NCI-H1092 treated with DMSO at 0.1 percent for 48 hours (cell line): ENCODE results near the gene TMEM248.
"Not testable (repeated sequence)": the region's sequence is repeated elsewhere in the genome, so short reads cannot be mapped to it uniquely, and the experiment has no call there.

Experiments used
- DNase-seq: peaks from one replicate; lab custom pipeline; 2025; lab: John Stamatoyannopoulos, UW

Gene TMEM248

GRCh38 chr7:66920769-66921395 lies at the start of gene TMEM248:
TSS of gene TMEM248 (plus strand) at chr7:66921225. CDS start at chr7:66941866, 20,641 bp downstream.
- DNase-seq: peak; percentile 84

- DNase-seq: no peak
Measured at GRCh38 chr7:66873476-66873875, 47.5 kb upstream of the TMEM248 start.

GRCh38 chr7:66877577-66878300 lies 43.3 kb upstream of the TMEM248 start:
- DNase-seq: no peak

- not testable (repeated sequence) for DNase-seq
Measured at GRCh38 chr7:66878301-66878685, 42.7 kb upstream of the TMEM248 start.

GRCh38 chr7:66880053-66880452 lies 41.0 kb upstream of the TMEM248 start:
- no peak for DNase-seq

GRCh38 chr7:66880577-66880976 lies 40.4 kb upstream of the TMEM248 start:
- not testable (repeated sequence) for DNase-seq

GRCh38 chr7:66883716-66884115 lies 37.3 kb upstream of the TMEM248 start:
- DNase-seq: no peak

GRCh38 chr7:66884556-66884955 lies 36.5 kb upstream of the TMEM248 start:
- DNase-seq: not testable (repeated sequence)

GRCh38 chr7:66886152-66886551 lies 34.9 kb upstream of the TMEM248 start:
- no peak for DNase-seq

- DNase-seq: not testable (repeated sequence)
Measured at GRCh38 chr7:66888223-66888622, 32.8 kb upstream of the TMEM248 start.

- DNase-seq: no peak
Measured at GRCh38 chr7:66894463-66895080, 26.5 kb upstream of the TMEM248 start.

GRCh38 chr7:66896441-66896840 lies 24.6 kb upstream of the TMEM248 start:
- DNase-seq: no peak

- no peak for DNase-seq
Measured at GRCh38 chr7:66899552-66900280, 21.3 kb upstream of the TMEM248 start.

- no peak for DNase-seq
Measured at GRCh38 chr7:66901941-66902843, 18.8 kb upstream of the TMEM248 start.

GRCh38 chr7:66902844-66903180 lies 18.2 kb upstream of the TMEM248 start:
- no peak for DNase-seq

GRCh38 chr7:66903360-66904062 lies 17.5 kb upstream of the TMEM248 start:
- no peak for DNase-seq

- no peak for DNase-seq
Measured at GRCh38 chr7:66904063-66904593, 16.9 kb upstream of the TMEM248 start.

- DNase-seq: no peak
Measured at GRCh38 chr7:66905278-66905677, 15.7 kb upstream of the TMEM248 start.

GRCh38 chr7:66905689-66906088 lies 15.3 kb upstream of the TMEM248 start:
- DNase-seq: no peak

GRCh38 chr7:66907731-66908130 lies 13.3 kb upstream of the TMEM248 start:
- DNase-seq: no peak

GRCh38 chr7:66908598-66908997 lies 12.4 kb upstream of the TMEM248 start:
- DNase-seq: not testable (repeated sequence)
